22Rv1 (cell line): Measurements from ENCODE around the gene HOXA10.

Experiments used
- ZFX ChIP-seq: fragments of 450-650 bp; IDR thresholded peaks from 2 replicates; pipeline ENCODE4 v1.6.1; 2017; ENCODE audit warnings: antibody characterized with exemption, borderline replicate concordance
- TF ChIP-seq, protein P1 (sequence below): fragments of 450-650 bp; IDR thresholded peaks from 2 replicates; pipeline ENCODE4 v1.5.1; 2017; ENCODE audit warnings: mild to moderate bottlenecking

DNA sequence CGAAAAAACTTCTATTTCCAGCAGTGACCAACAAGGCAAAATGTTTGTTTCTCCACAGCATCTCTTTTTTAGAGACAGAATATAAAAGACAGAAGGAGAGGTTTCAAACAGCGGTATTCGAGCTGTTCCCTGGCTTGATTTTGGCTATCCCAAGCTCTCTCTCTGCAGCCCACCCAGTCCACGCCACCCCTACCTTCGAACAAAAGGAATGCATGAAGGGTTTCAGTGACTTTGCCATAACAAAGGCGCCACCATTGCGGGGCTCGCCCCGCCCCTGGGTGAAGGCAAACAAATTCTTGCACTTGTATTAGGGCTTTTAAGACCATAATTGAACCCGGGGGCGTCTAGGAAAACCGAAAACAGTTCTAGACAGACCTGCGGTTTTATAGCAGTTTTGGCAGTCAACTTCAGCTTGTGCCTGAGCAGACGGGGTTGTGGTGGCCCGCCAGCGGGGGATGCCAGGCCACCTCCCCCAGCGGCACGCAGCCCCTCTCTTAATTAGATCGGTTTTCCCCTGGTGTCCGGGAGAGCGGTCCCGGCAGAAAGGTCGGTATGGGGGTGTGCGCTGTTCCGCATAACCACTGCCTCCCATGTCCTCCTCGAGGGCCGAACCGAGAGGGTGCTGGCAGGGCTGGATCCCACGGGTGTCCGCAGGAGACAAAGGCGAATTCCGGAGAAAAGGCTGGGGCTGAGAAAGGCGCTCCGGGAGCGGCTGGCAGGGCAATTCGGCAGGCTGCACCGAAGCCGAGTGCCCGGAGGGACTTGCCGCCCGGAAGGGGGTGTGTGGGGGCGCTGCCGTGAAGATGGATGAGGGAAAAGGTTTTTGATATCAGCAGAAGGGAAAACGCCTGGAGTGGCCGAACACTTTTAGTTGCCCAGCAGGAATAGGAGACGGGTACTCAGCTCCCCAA, 13.6 kb upstream of the HOXA10 start:
- TF ChIP-seq, protein P1, sequence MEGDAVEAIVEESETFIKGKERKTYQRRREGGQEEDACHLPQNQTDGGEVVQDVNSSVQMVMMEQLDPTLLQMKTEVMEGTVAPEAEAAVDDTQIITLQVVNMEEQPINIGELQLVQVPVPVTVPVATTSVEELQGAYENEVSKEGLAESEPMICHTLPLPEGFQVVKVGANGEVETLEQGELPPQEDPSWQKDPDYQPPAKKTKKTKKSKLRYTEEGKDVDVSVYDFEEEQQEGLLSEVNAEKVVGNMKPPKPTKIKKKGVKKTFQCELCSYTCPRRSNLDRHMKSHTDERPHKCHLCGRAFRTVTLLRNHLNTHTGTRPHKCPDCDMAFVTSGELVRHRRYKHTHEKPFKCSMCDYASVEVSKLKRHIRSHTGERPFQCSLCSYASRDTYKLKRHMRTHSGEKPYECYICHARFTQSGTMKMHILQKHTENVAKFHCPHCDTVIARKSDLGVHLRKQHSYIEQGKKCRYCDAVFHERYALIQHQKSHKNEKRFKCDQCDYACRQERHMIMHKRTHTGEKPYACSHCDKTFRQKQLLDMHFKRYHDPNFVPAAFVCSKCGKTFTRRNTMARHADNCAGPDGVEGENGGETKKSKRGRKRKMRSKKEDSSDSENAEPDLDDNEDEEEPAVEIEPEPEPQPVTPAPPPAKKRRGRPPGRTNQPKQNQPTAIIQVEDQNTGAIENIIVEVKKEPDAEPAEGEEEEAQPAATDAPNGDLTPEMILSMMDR = no peak
- no peak for TF ChIP-seq ZFX
